B cell (primary cell): ENCODE results near the gene SMIM7. TPM values are rescaled to one million over a fixed set of nuclear protein-coding genes. Genes with fewer than 3 reads are reported as not detected.
A peak's percentile ranks its signal among the peaks of the same experiment; 100 is the strongest.

Experiments
- ATAC-seq: fragments of 200-7000 bp; cut with Tn5 transposase; one replicate; pipeline ENCODE4 v1.10.0; 2021; ENCODE audit warnings: low read depth, mild to moderate bottlenecking, moderate number of reproducible peaks, moderate library complexity
- CTCF ChIA-PET: fragments of 350-600 bp; sonication (Branson Sonifier 250); formaldehyde crosslinking; loops from one replicate; lab custom pipeline; 2021; ENCODE audit warnings: antibody characterized with exemption, inconsistent platforms; lab: Charles Lee
- POLR2A ChIA-PET: fragments of 350-600 bp; sonication (Branson Sonifier 250); formaldehyde crosslinking; loops from one replicate; lab custom pipeline; 2021; ENCODE audit warnings: antibody characterized with exemption; lab: Charles Lee
- DNase-seq: peaks from one replicate; pipeline ENCODE4 v3.0.0; 2013
- H2AFZ ChIP-seq: 2 replicates; pipeline ENCODE4 v1.6.1; 2012; ENCODE audit warnings: mild to moderate bottlenecking, low read depth, low read length; ENCODE audit not compliant: insufficient read depth, poor library complexity, severe bottlenecking
- H3K27ac ChIP-seq, 2 donors: 1 replicate in 1 of 2; 2 replicates in 1 of 2; pipeline ENCODE4 v1.5.1; 2012 to 2013; ENCODE audit warnings: low read length in 2 of 2, mild to moderate bottlenecking in 2 of 2, moderate library complexity in 1 of 2
- H3K27me3 ChIP-seq, 4 experiments: fragments of 200-600 bp in 1 of 4; sonication (generic) in 1 of 4; replicated peaks in 1 of 4; 1 replicate in 2 of 4; 2 replicates in 2 of 4; pipeline versions ENCODE4 v1.6.1 to v1.7.0; 2013 to 2016; ENCODE audit warnings: low read length in 3 of 4, mild to moderate bottlenecking in 2 of 4, mixed read lengths in 1 of 4, moderate library complexity in 1 of 4; ENCODE audit not compliant: insufficient read depth in 4 of 4, control insufficient read depth in 3 of 4; ENCODE audit errors: control extremely low read depth in 1 of 4
- H3K36me3 ChIP-seq, 2 experiments: replicated peaks in 1 of 2; 1 replicate in 1 of 2; 2 replicates in 1 of 2; pipeline versions ENCODE4 v1.6.1 to v1.7.1; 2013; ENCODE audit warnings: low read length in 1 of 2; ENCODE audit not compliant: insufficient read depth in 2 of 2, control insufficient read depth in 1 of 2; ENCODE audit errors: control extremely low read depth in 1 of 2, extremely low read depth in 1 of 2
- H3K4me1 ChIP-seq, 2 donors: fragments of 200-600 bp in 1 of 2; sonication (generic) in 1 of 2; 1 replicate in 1 of 2; 2 replicates in 1 of 2; pipeline versions ENCODE4 v1.5.1 to v1.6.1; 2013 to 2017; ENCODE audit warnings: low read length in 2 of 2; ENCODE audit not compliant: control insufficient read depth in 2 of 2, insufficient read depth in 2 of 2
- H3K4me2 ChIP-seq: replicated peaks from 2 replicates; pipeline ENCODE3; 2012; ENCODE audit warnings: mild to moderate bottlenecking, low read depth, low read length; ENCODE audit not compliant: poor library complexity, severe bottlenecking
- H3K4me3 ChIP-seq, 5 experiments: fragments of 200-600 bp in 1 of 5; sonication (generic) in 1 of 5; 1 replicate in 3 of 5; 2 replicates in 2 of 5; pipeline versions ENCODE4 v1.5.1 to v1.7.0; 2011 to 2016; ENCODE audit warnings: low read length in 4 of 5, mild to moderate bottlenecking in 4 of 5, low read depth in 2 of 5, control low read depth in 1 of 5, moderate library complexity in 1 of 5; ENCODE audit not compliant: insufficient read depth in 1 of 5; ENCODE audit errors: control extremely low read depth in 1 of 5, extremely low read depth in 1 of 5
- H3K79me2 ChIP-seq: fragments of 200-600 bp; sonication (generic); one replicate; pipeline ENCODE4 v1.6.0; 2016; ENCODE audit warnings: low read length; ENCODE audit not compliant: control insufficient read depth, insufficient read depth
- H3K9ac ChIP-seq: fragments of 200-600 bp; sonication (generic); 2 replicates; pipeline ENCODE4 v1.6.1; 2017; ENCODE audit warnings: mild to moderate bottlenecking, low read length, moderate library complexity
- H3K9me3 ChIP-seq, 3 donors: one replicate each; pipeline versions ENCODE4 v1.6.1 to v1.7.1; 2013; ENCODE audit warnings: low read length in 2 of 3; ENCODE audit not compliant: control insufficient read depth in 2 of 3, insufficient read depth in 1 of 3; ENCODE audit errors: control extremely low read depth in 1 of 3
- H4K20me1 ChIP-seq: 2 replicates; pipeline ENCODE4 v1.6.0; 2012; ENCODE audit warnings: mild to moderate bottlenecking, low read length; ENCODE audit not compliant: insufficient read depth, control insufficient read depth, poor library complexity, severe bottlenecking
- H3K27ac Mint-ChIP-seq: one replicate; pipeline ENCODE4 v1.8.0; 2021; ENCODE audit warnings: mixed read lengths
- H3K27me3 Mint-ChIP-seq: one replicate; pipeline ENCODE4 v1.8.0; 2021; ENCODE audit warnings: mixed read lengths
- H3K4me1 Mint-ChIP-seq: one replicate; pipeline ENCODE4 v1.8.0; 2021; ENCODE audit warnings: mixed read lengths
- H3K4me3 Mint-ChIP-seq: one replicate; pipeline ENCODE4 v1.8.0; 2021; ENCODE audit warnings: mixed read lengths
- H3K9me3 Mint-ChIP-seq: one replicate; pipeline ENCODE4 v1.8.0; 2022; ENCODE audit warnings: mixed read lengths; ENCODE audit not compliant: insufficient read depth
- CTCF ChIP-seq: fragments of 200-600 bp; IDR thresholded peaks from one replicate; pipeline ENCODE4 v1.8.0; 2022; ENCODE audit warnings: antibody characterized with exemption, mild to moderate bottlenecking
- EZH2 ChIP-seq: IDR thresholded peaks from 2 replicates; pipeline ENCODE4 v1.6.1; 2012; ENCODE audit warnings: borderline replicate concordance, low read depth, mild to moderate bottlenecking, moderate library complexity, low read length; ENCODE audit not compliant: insufficient read depth, poor library complexity, severe bottlenecking
- WGBS: methylation state at CpG from one replicate; pipeline ENCODE4 v1.1.5; 2013; ENCODE audit warnings: missing lambda C conversion rate; ENCODE audit not compliant: insufficient coverage; 5-methylcytosine and 5-hydroxymethylcytosine counted together
- intact Hi-C: fragments of 100-400 bp; cut with micrococcal nuclease; formaldehyde crosslinking; loops from one replicate; pipeline ENCODE4 v1.10.0; 2022
- polyA plus RNA-seq: library from polyadenylated mRNA; depleted of rRNA; stranded (reverse); fragments of >200 nt; gene quantifications from 2 replicates; pipeline ENCODE4 v1.2.3, GENCODE V29; 2012
- total RNA-seq, 2 donors: library from RNA; stranded (reverse); fragments of 120-200 nt in 1 of 2; gene quantifications; 1 replicate in 1 of 2; 2 replicates in 1 of 2; pipeline versions ENCODE4 v1.2.3 to v1.2.4, GENCODE V29; 2013 to 2022

SMIM7 gene
- total and polyA plus RNA-seq, 2 donors (not counting 1 experiment from before 2014, with no cell fraction given): 54.7 to 133 TPM

DNA sequence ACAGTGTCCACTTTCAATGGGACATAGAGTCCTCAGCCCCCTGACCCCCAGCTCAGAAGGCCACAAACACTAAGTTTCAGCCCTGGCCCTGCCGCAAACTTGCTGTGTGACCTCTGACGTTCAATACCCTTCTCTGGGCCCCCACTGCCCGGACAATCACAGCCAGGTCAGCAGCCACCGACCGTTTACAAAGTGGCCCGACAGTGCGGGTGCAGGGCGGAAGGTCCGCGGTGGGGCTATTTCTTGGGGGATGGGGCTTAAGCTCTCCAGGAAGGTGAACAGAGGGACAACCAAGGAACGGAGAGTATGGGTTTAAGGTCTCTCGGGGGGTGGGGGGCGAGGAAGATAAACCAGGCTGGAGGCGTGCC lies 496 bp downstream of the SMIM7 start:
- Histone ChIP-seq H3K79me2 (peaks cover 76% of the 10 kb centered on the region), H3K9me3 (no peaks in the 10 kb centered on the region), H4K20me1 (peaks cover 51% of the 10 kb centered on the region), H3K9ac (peak overlapping the region; percentile 84), H3K36me3 (peaks cover 4 to 45% of the 10 kb centered on the region in 2 experiments), H3K27ac (peak overlapping the region; percentile 70 to 79), H3K4me2 (peak overlapping the region; percentile 97), H3K27me3 (no peaks in the 10 kb centered on the region), H3K4me1 (peaks cover 26 to 42% of the 10 kb centered on the region in 2 donors), H3K4me3 (peak overlapping the region; percentile 17 to 84 (median 68)), H2AFZ (peak overlapping the region; percentile 94)
- WGBS: 4% methylated on average over 14 of the region's 14 CpGs
- ATAC-seq (no peak), DNase-seq (no peak)
- peak overlapping the region; percentile 99 for H3K4me3 Mint-ChIP-seq
- H3K27me3 Mint-ChIP-seq: no peaks in the 10 kb centered on the region
- intact Hi-C loops: loop anchor here (1.0 kb wide), 1 partner anchor 117 kb away; the partner anchor contains the start of gene CHERP
- POLR2A ChIA-PET: interaction anchor here (0.6 to 4.1 kb wide), 9 partner anchors 16 to 556 kb away, joined by 3 to 35 read pairs (median 8); partner anchors contain the start of genes FAM32A, MED26 and USE1
- peak overlapping the region; percentile 97 for H3K27ac Mint-ChIP-seq
- no peaks in the 10 kb centered on the region for H3K9me3 Mint-ChIP-seq
- TF ChIP-seq CTCF (no peak), EZH2 (no peak)
- CTCF ChIA-PET: interaction anchor here (1.2 to 1.9 kb wide), 2 partner anchors 32 to 75 kb away, joined by 3 to 7 read pairs; partner anchors contain the start of gene MED26
- peaks cover 46% of the 10 kb centered on the region for H3K4me1 Mint-ChIP-seq

- H3K36me3 ChIP-seq: peaks cover 12 to 65% of the 10 kb centered on the region in 2 experiments
Observed at GRCh38 chr19:16657384-16657783, 2.6 kb downstream of the SMIM7 start.

More at GRCh38 chr19:16657384-16657783, 2.6 kb downstream of the SMIM7 start:
- Histone ChIP-seq H3K4me3 (no peak overlapping the region), H3K4me2 (no peak overlapping the region), H3K27me3 (no peaks in the 10 kb centered on the region), H2AFZ (no peak overlapping the region), H3K9ac (no peak overlapping the region), H4K20me1 (peaks cover 71% of the 10 kb centered on the region), H3K4me1 (peaks cover 21 to 38% of the 10 kb centered on the region in 2 donors), H3K27ac (no peak overlapping the region), H3K9me3 (no peaks in the 10 kb centered on the region), H3K79me2 (peaks cover 79% of the 10 kb centered on the region)
- DNase-seq (no peak), ATAC-seq (no peak)
- intact Hi-C loops: no loop called here
- no peaks in the 10 kb centered on the region for H3K27me3 Mint-ChIP-seq
- ChIA-PET POLR2A (no interaction called here), CTCF (no interaction called here)
- no peaks in the 10 kb centered on the region for H3K9me3 Mint-ChIP-seq
- TF ChIP-seq CTCF: no peak
- no peak for TF ChIP-seq EZH2
- H3K4me1 Mint-ChIP-seq: peaks cover 40% of the 10 kb centered on the region
- no peak overlapping the region for H3K27ac Mint-ChIP-seq
- WGBS: 89% methylated on average over 3 of the region's 5 CpGs
- H3K4me3 Mint-ChIP-seq: peak overlapping the region; percentile 5
